GM23338 (cell line): ENCODE measurements around the gene ERCC1. TPM values are rescaled to one million over a fixed set of nuclear protein-coding genes. Genes with fewer than 3 reads are reported as not detected.
A peak's percentile ranks its signal among the peaks of the same experiment; 100 is the strongest.

Source experiments
- ATAC-seq: fragments of 200-7000 bp; cut with Tn5 transposase; 3 replicates; pipeline ENCODE4 v1.9.1; 2020
- DNase-seq: peaks from one replicate; pipeline ENCODE4 v3.0.0-alpha.2; 2015; ENCODE audit warnings: low spot score
- H2AFZ ChIP-seq: fragments of 200-600 bp; sonication (generic); 2 replicates; pipeline ENCODE4 v1.8.0; 2016; ENCODE audit warnings: antibody characterized with exemption, mild to moderate bottlenecking, moderate library complexity
- H3F3A ChIP-seq: fragments of 200-600 bp; sonication (generic); replicated peaks from 2 replicates; pipeline ENCODE4 v1.8.0; 2017; ENCODE audit warnings: antibody characterized with exemption, mixed run types, low read depth
- H3K27ac ChIP-seq: fragments of 200-600 bp; sonication (generic); 2 replicates; pipeline ENCODE4 v1.6.1; 2016; ENCODE audit warnings: low read depth
- H3K27me3 ChIP-seq: fragments of 200-600 bp; sonication (generic); 2 replicates; pipeline ENCODE4 v1.8.0; 2016; ENCODE audit warnings: mild to moderate bottlenecking, mixed run types, moderate library complexity; ENCODE audit not compliant: insufficient read depth
- H3K36me3 ChIP-seq: fragments of 200-600 bp; sonication (generic); 2 replicates; pipeline ENCODE4 v1.8.0; 2016; ENCODE audit warnings: mild to moderate bottlenecking; ENCODE audit not compliant: insufficient read depth
- H3K4me1 ChIP-seq: fragments of 200-600 bp; sonication (generic); 2 replicates; pipeline ENCODE4 v1.8.0; 2016; ENCODE audit warnings: mild to moderate bottlenecking, moderate library complexity; ENCODE audit not compliant: insufficient read depth
- H3K4me2 ChIP-seq: fragments of 200-600 bp; sonication (generic); 2 replicates; pipeline ENCODE4 v1.7.1; 2017; ENCODE audit warnings: mixed run types
- H3K4me3 ChIP-seq: fragments of 200-600 bp; sonication (generic); 2 replicates; pipeline ENCODE4 v1.6.1; 2016; ENCODE audit warnings: mixed run types
- H3K79me2 ChIP-seq: fragments of 200-600 bp; sonication (generic); replicated peaks from 2 replicates; pipeline ENCODE4 v1.8.0; 2017; ENCODE audit warnings: mild to moderate bottlenecking; ENCODE audit not compliant: insufficient read depth
- H3K9me2 ChIP-seq: fragments of 200-600 bp; sonication (generic); 2 replicates; pipeline ENCODE4 v1.8.0; 2017; ENCODE audit not compliant: insufficient read depth
- H4K20me1 ChIP-seq: fragments of 200-600 bp; sonication (generic); replicated peaks from 2 replicates; pipeline ENCODE4 v1.8.0; 2017; ENCODE audit warnings: mild to moderate bottlenecking; ENCODE audit not compliant: insufficient read depth
- H3K27ac Mint-ChIP-seq: 2 replicates; pipeline ENCODE4 v1.8.0; 2020; ENCODE audit warnings: inconsistent platforms, mild to moderate bottlenecking, moderate library complexity, mixed read lengths
- H3K27me3 Mint-ChIP-seq: 3 replicates; pipeline ENCODE4 v1.8.0; 2022; ENCODE audit warnings: low read depth, mild to moderate bottlenecking, moderate library complexity, mixed read lengths, inconsistent platforms; ENCODE audit not compliant: insufficient read depth, poor library complexity
- H3K36me3 Mint-ChIP-seq: 3 replicates; pipeline ENCODE4 v1.8.0; 2021; ENCODE audit warnings: low read depth, mild to moderate bottlenecking, inconsistent platforms, moderate library complexity, mixed read lengths
- H3K4me1 Mint-ChIP-seq: 3 replicates; pipeline ENCODE4 v1.8.0; 2020; ENCODE audit warnings: mild to moderate bottlenecking, inconsistent platforms, mixed read lengths
- H3K4me3 Mint-ChIP-seq: 3 replicates; pipeline ENCODE4 v1.8.0; 2021; ENCODE audit warnings: moderate library complexity, mild to moderate bottlenecking, inconsistent platforms, mixed read lengths
- H3K9me3 Mint-ChIP-seq: 3 replicates; pipeline ENCODE4 v1.8.0; 2020; ENCODE audit warnings: moderate library complexity, mild to moderate bottlenecking, inconsistent platforms, mixed read lengths
- CREB1 ChIP-seq: fragments of 250-450 bp; sonication (Bioruptor Pico); IDR thresholded peaks from 2 replicates; pipeline ENCODE4 v1.5.0; 2020; ENCODE audit warnings: low read depth, mild to moderate bottlenecking, moderate library complexity
- CTCF ChIP-seq, 2 experiments: fragments of 200-600 bp in 1 of 2; sonication (generic) in 1 of 2; conservative IDR thresholded peaks; 2 replicates each; pipeline versions ENCODE4 v1.5.1 to v1.6.1; 2016 to 2017; ENCODE audit warnings: antibody characterized with exemption in 2 of 2, low read depth in 2 of 2, mild to moderate bottlenecking in 2 of 2, moderate library complexity in 1 of 2
- EZH2 ChIP-seq: fragments of 200-600 bp; sonication (generic); IDR thresholded peaks from one replicate; pipeline ENCODE4 v1.8.0; 2017; ENCODE audit warnings: antibody characterized with exemption, mild to moderate bottlenecking, low read depth; ENCODE audit not compliant: unreplicated experiment
- EZH2phosphoT487 ChIP-seq: fragments of 200-600 bp; sonication (generic); IDR thresholded peaks from one replicate; pipeline ENCODE4 v1.8.1; 2018; ENCODE audit warnings: antibody characterized with exemption; ENCODE audit not compliant: unreplicated experiment
- JUNB ChIP-seq: IDR thresholded peaks from one replicate; pipeline ENCODE4 v1.6.1; 2016; ENCODE audit warnings: antibody characterized with exemption; ENCODE audit not compliant: unreplicated experiment
- NANOG ChIP-seq: IDR thresholded peaks from 2 replicates; pipeline ENCODE4 v1.6.1; 2016; ENCODE audit warnings: antibody characterized with exemption, borderline replicate concordance
- POLR2AphosphoS5 ChIP-seq: IDR thresholded peaks from 2 replicates; pipeline ENCODE4 v1.6.1; 2016; ENCODE audit warnings: antibody characterized with exemption, low read depth
- STAT1 ChIP-seq: IDR thresholded peaks from one replicate; pipeline ENCODE4 v1.6.1; 2016; ENCODE audit warnings: antibody characterized with exemption; ENCODE audit not compliant: unreplicated experiment
- ZNF114 ChIP-seq: fragments of 250-450 bp; sonication (Bioruptor Pico); IDR thresholded peaks from 2 replicates; pipeline ENCODE4 v1.5.0; 2020; ENCODE audit warnings: mild to moderate bottlenecking, moderate library complexity
- ZNF331 ChIP-seq: fragments of 250-450 bp; sonication (Bioruptor Pico); IDR thresholded peaks from 2 replicates; pipeline ENCODE4 v1.5.0; 2020; ENCODE audit warnings: low read depth, mild to moderate bottlenecking, moderate library complexity
- ZNF462 ChIP-seq: fragments of 250-450 bp; sonication (Bioruptor Pico); IDR thresholded peaks from 2 replicates; pipeline ENCODE4 v1.5.0; 2020; ENCODE audit warnings: mild to moderate bottlenecking, moderate library complexity
- polyA plus RNA-seq: library from polyadenylated mRNA; unstranded; fragments of >200 nt; fragmentation: Nextera tagmentation; extraction: Ambion mirVana; gene quantifications from 2 replicates; pipeline ENCODE4 v1.2.1, GENCODE V29; 2016
- total RNA-seq: library from RNA; depleted of rRNA; stranded (reverse); fragments of >200 nt; shearing (Covaris generic); gene quantifications from 2 replicates; pipeline ENCODE4 v1.2.3, GENCODE V29; 2014
- TF ChIP-seq, protein P1 (sequence below): IDR thresholded peaks from 2 replicates; pipeline ENCODE4 v1.6.1; 2016; ENCODE audit warnings: antibody characterized with exemption
- TF ChIP-seq, protein P2 (sequence below): IDR thresholded peaks from one replicate; pipeline ENCODE4 v1.6.1; 2018; ENCODE audit warnings: antibody characterized with exemption; ENCODE audit not compliant: unreplicated experiment

Gene ERCC1
- total and polyA plus RNA-seq, 2 experiments from 2014 or later, result 39.0 to 52.3 TPM

GRCh38 chr19:45404557-45405434 is 18.9 kb downstream of the ERCC1 start, which contains the start of gene PPP1R13L:
TSS of gene PPP1R13L (minus strand) at chr19:45405069. CDS start at chr19:45398318, 6,751 bp downstream.
- Mint-ChIP-seq H3K27me3 (peaks cover 33% of the 10 kb centered on the region), H3K9me3 (no peaks in the 10 kb centered on the region), H3K27ac (peak within 1 kb of the TSS; percentile 99), H3K4me3 (peak within 1 kb of the TSS; percentile 97), H3K36me3 (peaks cover 20% of the 10 kb centered on the region), H3K4me1 (peaks cover 26% of the 10 kb centered on the region)
- peak within 1 kb of the TSS; percentile 99 for H3K4me2 ChIP-seq
- DNase-seq (peak; percentile 97), ATAC-seq (peak; percentile 64)
- H4K20me1 ChIP-seq, result peaks cover 18% of the 10 kb centered on the region; the same call in 1 of the 2 replicates
- H3K27me3 ChIP-seq, result peaks cover 26% of the 10 kb centered on the region
- peaks cover 13% of the 10 kb centered on the region for H3K79me2 ChIP-seq
- H3K36me3 ChIP-seq, result no peaks in the 10 kb centered on the region
- H3K4me1 ChIP-seq, result peaks cover 24% of the 10 kb centered on the region
- H3K9me2 ChIP-seq, result no peaks in the 10 kb centered on the region
- H3K4me3 ChIP-seq, result peak within 1 kb of the TSS; percentile 88
- H3K27ac ChIP-seq, result peak within 1 kb of the TSS; percentile 94
- H3F3A ChIP-seq, result peaks cover 27% of the 10 kb centered on the region; the same call in 1 of the 2 replicates
- peak within 1 kb of the TSS; percentile 92 for H2AFZ ChIP-seq
- TF ChIP-seq JUNB, result no peak
- peak; percentile 40; the same call in 1 of the 2 replicates for TF ChIP-seq POLR2AphosphoS5
- TF ChIP-seq STAT1, result no peak
- TF ChIP-seq, protein P1, sequence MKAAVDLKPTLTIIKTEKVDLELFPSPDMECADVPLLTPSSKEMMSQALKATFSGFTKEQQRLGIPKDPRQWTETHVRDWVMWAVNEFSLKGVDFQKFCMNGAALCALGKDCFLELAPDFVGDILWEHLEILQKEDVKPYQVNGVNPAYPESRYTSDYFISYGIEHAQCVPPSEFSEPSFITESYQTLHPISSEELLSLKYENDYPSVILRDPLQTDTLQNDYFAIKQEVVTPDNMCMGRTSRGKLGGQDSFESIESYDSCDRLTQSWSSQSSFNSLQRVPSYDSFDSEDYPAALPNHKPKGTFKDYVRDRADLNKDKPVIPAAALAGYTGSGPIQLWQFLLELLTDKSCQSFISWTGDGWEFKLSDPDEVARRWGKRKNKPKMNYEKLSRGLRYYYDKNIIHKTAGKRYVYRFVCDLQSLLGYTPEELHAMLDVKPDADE, result no peak
- TF ChIP-seq CREB1 (CRISPR knock-in tag), result peak; percentile 55; the same call in 1 of the 2 replicates
- TF ChIP-seq ZNF462 (CRISPR knock-in tag), result no peak
- no peak for TF ChIP-seq ZNF331
- TF ChIP-seq, protein P2, sequence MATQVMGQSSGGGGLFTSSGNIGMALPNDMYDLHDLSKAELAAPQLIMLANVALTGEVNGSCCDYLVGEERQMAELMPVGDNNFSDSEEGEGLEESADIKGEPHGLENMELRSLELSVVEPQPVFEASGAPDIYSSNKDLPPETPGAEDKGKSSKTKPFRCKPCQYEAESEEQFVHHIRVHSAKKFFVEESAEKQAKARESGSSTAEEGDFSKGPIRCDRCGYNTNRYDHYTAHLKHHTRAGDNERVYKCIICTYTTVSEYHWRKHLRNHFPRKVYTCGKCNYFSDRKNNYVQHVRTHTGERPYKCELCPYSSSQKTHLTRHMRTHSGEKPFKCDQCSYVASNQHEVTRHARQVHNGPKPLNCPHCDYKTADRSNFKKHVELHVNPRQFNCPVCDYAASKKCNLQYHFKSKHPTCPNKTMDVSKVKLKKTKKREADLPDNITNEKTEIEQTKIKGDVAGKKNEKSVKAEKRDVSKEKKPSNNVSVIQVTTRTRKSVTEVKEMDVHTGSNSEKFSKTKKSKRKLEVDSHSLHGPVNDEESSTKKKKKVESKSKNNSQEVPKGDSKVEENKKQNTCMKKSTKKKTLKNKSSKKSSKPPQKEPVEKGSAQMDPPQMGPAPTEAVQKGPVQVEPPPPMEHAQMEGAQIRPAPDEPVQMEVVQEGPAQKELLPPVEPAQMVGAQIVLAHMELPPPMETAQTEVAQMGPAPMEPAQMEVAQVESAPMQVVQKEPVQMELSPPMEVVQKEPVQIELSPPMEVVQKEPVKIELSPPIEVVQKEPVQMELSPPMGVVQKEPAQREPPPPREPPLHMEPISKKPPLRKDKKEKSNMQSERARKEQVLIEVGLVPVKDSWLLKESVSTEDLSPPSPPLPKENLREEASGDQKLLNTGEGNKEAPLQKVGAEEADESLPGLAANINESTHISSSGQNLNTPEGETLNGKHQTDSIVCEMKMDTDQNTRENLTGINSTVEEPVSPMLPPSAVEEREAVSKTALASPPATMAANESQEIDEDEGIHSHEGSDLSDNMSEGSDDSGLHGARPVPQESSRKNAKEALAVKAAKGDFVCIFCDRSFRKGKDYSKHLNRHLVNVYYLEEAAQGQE, result no peak
- TF ChIP-seq EZH2phosphoT487, result no peak
- TF ChIP-seq NANOG, result no peak
- no peak for TF ChIP-seq ZNF114 (CRISPR knock-in tag)
- TF ChIP-seq CTCF (conservative IDR thresholded peaks at IDR 0.05; ENCODE audit: low read depth in 2 of 2), result no peak
- no peak for TF ChIP-seq EZH2
